ENCODE data around the gene POLR2E. TPM values are rescaled to one million over a fixed set of nuclear protein-coding genes. Genes with fewer than 3 reads are reported as not detected.

The POLR2E gene
- total and polyA plus RNA-seq, 4 donors = 51.8 to 211 (median 171) TPM

DNA sequence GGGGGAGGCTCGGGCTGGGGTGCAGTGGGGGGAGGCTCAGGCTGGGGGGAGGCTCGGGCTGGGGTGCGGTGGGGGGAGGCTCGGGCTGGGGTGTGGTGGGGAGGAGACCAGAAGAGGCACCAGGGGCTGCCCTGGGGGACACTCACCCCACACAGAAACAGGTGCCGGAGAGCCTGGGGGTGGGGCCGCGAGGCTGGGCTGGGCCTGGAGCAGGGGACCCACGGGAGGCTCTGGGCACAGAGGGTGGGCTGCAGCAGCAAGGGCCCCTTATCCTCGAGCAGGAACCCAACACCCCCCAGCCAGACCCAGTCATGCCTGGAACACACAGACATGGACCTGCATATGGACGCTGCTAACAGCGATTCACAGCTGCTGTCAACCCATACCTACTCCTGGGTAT, 42.9 kb upstream of the POLR2E start (continued):
- TF ChIP-seq RXRA (IDR thresholded peaks at IDR 0.05) (no peak), RAD21 (IDR thresholded peaks at IDR 0.05) (no peak), SP1 (IDR thresholded peaks at IDR 0.05) (no peak), YY1 (IDR thresholded peaks at IDR 0.05) (no peak), ATF3 (IDR thresholded peaks at IDR 0.05) (no peak)

DNA sequence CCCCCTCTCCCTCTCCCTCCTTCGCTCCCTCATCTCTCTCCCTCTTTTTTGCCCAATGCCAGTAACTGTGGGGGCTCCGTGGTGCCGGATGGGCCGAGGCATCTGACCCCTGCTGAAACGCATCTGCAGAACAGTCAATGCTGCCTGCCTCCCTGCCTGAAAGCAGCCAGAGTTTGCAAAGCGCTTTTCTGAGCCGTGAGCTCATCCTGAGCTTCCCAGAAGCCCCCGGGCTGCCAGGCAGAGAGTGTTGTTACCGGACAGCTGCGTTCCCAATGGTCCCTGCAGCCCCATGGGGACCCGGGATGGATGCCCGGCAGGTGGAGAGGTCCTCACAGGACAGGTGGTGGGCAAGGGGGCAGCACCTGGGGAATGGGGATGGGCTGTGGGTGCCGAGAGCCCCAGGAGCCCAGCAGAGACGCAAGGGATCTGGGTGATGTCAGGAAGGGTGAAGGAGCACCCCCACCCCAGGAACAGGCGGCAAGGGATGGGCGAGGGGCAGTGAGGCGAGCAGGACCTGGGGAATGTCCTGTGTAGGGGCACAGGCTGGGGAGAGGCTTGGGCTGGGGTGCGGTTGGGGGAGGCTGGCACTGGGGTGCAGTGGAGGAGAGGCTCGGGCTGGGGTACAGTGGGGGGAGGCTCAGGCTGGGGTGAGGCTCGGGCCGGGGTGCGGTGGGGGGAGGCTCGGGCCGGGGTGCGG, 41.6 kb upstream of the POLR2E start:
- H3K36me3 ChIP-seq (ENCODE audit: control insufficient read depth in 4 of 4, insufficient read depth in 3 of 4, low read depth in 1 of 4, low read length in 3 of 4) = peaks cover 4 to 9% (median 7%) of the 10 kb centered on the region in 4 donors
- DNase-seq (ENCODE audit: low spot score) = no peak
- no peak overlapping the region for H3K4me3 ChIP-seq (ENCODE audit: low read depth in 1 of 3, low read length in 3 of 3)
- H3K9me3 ChIP-seq (ENCODE audit: control insufficient read depth in 4 of 4, low read length in 3 of 4) = no peaks in the 10 kb centered on the region
- no peaks in the 10 kb centered on the region for H3K4me1 ChIP-seq (ENCODE audit: control insufficient read depth in 4 of 4, insufficient read depth in 4 of 4, low read length in 3 of 4)
- no peaks in the 10 kb centered on the region for H3K27me3 ChIP-seq (ENCODE audit: control insufficient read depth in 4 of 4, insufficient read depth in 4 of 4, low read length in 3 of 4)
- H3K27ac ChIP-seq (ENCODE audit: low read depth in 1 of 2, low read length in 2 of 2) = no peak overlapping the region
- no peak for TF ChIP-seq HNF4G (IDR thresholded peaks at IDR 0.05)
- no peak for TF ChIP-seq YY1 (IDR thresholded peaks at IDR 0.05)
- no peak for TF ChIP-seq NR2F2 (IDR thresholded peaks at IDR 0.05)
- no peak for TF ChIP-seq CTCF (IDR thresholded peaks at IDR 0.05; ENCODE audit: low read depth, low read length, missing input control)
- TF ChIP-seq EGR1 (IDR thresholded peaks at IDR 0.05; ENCODE audit: low read depth in 2 of 2) = no peak
- no peak for TF ChIP-seq ZBTB33 (IDR thresholded peaks at IDR 0.05)
- TF ChIP-seq FOXA1 (IDR thresholded peaks at IDR 0.05) = no peak
- TF ChIP-seq, protein P1, sequence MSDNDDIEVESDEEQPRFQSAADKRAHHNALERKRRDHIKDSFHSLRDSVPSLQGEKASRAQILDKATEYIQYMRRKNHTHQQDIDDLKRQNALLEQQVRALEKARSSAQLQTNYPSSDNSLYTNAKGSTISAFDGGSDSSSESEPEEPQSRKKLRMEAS (IDR thresholded peaks at IDR 0.05) = no peak
- no peak for TF ChIP-seq REST (IDR thresholded peaks at IDR 0.05)
- TF ChIP-seq HNF4A (conservative IDR thresholded peaks at IDR 0.05) = no peak
- TF ChIP-seq RAD21 (IDR thresholded peaks at IDR 0.05) = no peak
- 86% methylated on average over 25 of the region's 25 CpGs for WGBS
- no peak overlapping the region for H3K9ac ChIP-seq (ENCODE audit: low read depth in 1 of 2, low read length in 2 of 2)
